Measurements from ENCODE around the gene KDM6A.
"Not testable (repeated sequence)": the region's sequence is repeated elsewhere in the genome, so short reads cannot be mapped to it uniquely, and the experiment has no call there.

The KDM6A gene

DNA sequence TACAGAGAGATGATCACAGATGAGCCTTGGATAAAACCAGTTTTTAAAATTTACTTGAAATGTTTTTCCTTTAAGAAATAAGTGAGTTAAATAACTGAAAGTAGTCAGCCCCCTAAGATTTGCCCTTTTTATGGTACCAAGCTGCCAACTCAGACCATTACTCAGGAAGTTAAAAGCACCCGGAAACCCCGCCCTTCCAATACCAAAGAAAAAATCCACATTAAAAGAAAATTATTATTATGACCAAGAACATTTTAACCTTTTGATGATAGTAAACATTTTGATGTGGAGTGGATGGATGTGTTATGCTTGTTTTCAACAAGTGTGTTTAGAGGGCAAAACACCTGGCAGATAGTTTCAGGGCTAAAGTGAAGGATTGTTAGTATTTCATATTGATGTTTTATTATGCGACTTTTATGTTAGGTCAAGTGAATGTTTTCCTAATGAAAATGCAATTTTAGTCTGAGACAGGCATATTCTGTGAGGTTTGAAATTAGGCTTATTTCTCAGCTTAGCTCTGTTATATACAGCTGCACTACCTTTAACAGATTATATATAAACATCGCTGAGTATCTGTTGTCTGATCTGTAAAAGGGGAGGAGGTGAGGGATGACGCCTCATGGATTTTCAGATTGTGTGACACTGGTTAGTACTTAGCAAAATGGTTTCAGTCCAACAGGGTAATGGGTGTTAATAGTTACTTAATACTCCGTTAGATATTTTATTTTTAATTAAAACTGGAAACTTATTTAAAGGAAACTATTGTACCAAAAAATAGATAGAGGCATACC lies 89.0 kb downstream of the KDM6A start:
- DNase-seq (ENCODE audit: low read depth in 2 of 2) = no peak

GRCh38 chrX:44962944-44963343 lies 90.0 kb downstream of the KDM6A start:
- no peak for DNase-seq (ENCODE audit: low read depth in 2 of 2)

DNA sequence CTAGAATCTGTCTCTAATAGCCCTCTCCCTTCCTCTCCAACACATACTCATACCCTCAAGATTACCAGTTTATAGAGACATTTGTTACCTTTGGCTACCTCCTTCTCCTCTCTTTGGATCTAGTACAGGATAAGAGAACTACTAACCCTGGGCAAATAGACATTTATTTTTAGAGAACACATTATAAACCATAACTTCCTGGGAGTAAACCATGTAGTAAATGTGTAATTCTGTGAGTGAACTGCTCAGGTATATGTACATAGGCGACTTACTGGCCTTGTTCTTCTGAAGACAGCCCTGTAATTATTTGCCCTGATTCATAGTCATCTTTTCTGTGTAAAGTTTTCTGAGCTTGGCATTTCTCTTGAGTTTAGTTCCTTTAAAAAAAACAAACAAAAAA lies 94.2 kb downstream of the KDM6A start:
- no peak for DNase-seq (ENCODE audit: low read depth in 2 of 2)

DNA sequence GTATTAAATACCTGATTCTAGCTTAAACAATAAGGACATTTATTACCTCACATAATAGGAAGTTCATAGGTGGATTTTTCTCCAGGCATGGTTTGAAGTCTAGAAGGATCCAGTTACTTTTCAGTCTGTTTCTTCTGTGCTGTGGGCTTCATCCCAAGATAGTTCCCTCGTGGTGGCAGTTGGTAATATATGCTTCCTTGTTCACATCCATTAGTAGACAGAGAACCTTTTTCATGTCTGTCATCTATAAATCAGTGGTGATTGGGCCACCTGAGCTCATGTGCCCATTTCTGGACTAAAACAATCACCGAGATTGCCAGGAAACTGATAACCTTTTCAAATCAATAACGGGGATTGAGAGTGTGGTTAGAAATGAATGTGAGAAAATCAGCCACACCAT lies 97.7 kb downstream of the KDM6A start:
- no peak for DNase-seq (ENCODE audit: low read depth in 2 of 2)

DNA sequence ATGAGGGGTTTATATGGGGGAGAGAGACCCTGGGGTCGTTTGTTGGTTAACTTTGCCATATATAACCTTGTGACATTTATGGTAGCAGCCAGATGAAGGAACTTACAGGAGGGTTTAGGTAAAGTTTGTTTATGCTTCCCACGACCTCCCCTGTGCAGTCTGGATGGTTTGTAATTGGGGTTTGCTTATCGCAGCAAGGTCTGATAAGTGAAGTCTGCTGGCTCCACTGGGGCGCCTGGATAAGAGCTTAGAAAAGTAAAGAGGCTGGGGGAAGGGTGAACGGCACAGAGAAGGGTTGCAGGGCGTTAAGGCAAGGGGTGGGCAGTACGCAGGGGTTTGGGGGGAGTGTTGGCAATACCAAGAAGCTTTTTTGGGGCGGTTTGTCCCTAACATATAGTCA lies 98.7 kb downstream of the KDM6A start:
- DNase-seq (ENCODE audit: low read depth in 2 of 2) = no peak

- no peak for DNase-seq (ENCODE audit: low read depth in 2 of 2)
Measured at GRCh38 chrX:44972132-44972531, 99.1 kb downstream of the KDM6A start.

DNA sequence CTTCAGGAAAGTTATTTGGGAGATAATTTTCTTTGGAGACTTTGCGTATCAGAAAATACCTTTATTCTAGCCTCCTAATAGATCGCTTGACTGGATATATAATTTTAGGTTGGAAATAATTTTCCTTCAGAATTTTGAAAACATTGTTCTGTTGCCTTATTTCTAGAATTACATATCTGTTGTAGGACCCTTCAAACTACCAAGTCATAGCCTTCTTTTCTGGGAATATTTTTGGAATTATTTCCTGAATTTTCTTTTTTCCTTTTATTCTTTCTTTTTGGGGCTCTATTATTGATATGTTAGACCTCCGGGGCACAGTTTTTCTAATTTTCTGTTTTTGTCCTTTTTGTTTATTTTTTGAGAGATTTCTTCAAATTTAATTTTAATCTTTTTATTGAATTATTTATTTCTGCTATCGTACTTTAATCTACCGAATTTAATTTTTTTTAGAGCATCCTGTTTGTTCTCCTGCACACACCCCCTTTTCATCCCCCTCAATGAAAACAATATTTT lies 100.5 kb downstream of the KDM6A start:
- DNase-seq (ENCODE audit: low read depth in 2 of 2) = no peak

- no peak for DNase-seq (ENCODE audit: low read depth in 2 of 2)
Measured at GRCh38 chrX:44974451-44974850, 101.5 kb downstream of the KDM6A start.

- DNase-seq (ENCODE audit: low read depth in 2 of 2) = no peak
Measured at GRCh38 chrX:44975666-44976263, 102.8 kb downstream of the KDM6A start.

- DNase-seq (ENCODE audit: low read depth in 2 of 2) = no peak
Measured at GRCh38 chrX:44978976-44979375, 106.0 kb downstream of the KDM6A start.

- no peak for DNase-seq (ENCODE audit: low read depth in 2 of 2)
Measured at GRCh38 chrX:44980403-44980802, 107.4 kb downstream of the KDM6A start.

- DNase-seq (ENCODE audit: low read depth in 2 of 2) = no peak
Measured at GRCh38 chrX:44980883-44981282, 107.9 kb downstream of the KDM6A start.

- no peak for DNase-seq (ENCODE audit: low read depth in 2 of 2)
Measured at GRCh38 chrX:44989995-44990770, 117.2 kb downstream of the KDM6A start.

DNA sequence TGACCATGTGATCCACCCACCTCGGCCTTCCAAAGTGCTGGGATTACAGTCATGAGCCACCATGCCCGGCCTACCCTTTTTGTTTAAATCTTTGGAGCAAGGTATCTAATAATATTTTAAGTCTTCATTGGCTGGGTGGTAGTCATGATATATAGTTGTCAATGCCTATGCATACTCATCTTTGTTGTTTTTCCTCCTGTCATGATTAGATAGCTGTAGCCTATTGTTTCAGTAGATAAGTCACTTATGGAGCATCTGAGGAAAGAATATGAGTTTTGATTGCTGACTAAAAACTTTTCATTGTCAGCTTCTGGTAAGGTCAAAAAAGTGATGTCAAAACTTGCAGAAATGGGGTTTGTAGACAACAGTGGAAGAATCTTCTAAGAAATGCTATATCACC lies 119.8 kb downstream of the KDM6A start:
- DNase-seq (ENCODE audit: low read depth in 2 of 2) = no peak

GRCh38 chrX:44996277-44996676 lies 123.3 kb downstream of the KDM6A start:
- DNase-seq (ENCODE audit: low read depth in 2 of 2) = no peak

DNA sequence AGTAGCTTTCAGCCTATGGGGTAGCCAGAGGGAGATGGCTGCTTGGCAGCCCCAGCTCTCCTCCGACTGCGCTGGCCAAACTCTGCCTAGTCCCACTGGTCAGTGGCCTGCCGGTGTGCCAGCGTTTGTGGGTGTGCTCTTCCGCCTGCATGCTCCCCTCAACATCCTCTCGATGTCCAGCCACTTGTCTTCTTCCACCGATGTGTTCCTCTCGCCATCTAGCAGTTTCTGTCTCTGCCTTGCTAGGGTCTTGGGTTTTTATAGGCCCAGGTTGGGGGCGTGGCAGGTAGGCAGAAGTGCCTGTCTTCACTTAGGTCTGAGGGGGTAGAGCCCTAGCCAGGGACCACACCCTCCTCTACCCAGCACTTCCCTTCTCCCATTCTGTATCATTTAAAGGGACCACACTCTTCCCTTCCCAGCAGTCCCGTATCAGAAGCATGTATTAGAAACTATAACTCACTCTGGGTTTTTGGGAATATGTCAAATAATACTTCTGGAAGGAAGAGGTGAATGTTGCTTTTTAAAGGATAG lies 124.4 kb downstream of the KDM6A start:
- no peak for DNase-seq (ENCODE audit: low read depth in 2 of 2)

GRCh38 chrX:44997888-44998287 lies 124.9 kb downstream of the KDM6A start:
- DNase-seq (ENCODE audit: low read depth in 2 of 2) = no peak

DNA sequence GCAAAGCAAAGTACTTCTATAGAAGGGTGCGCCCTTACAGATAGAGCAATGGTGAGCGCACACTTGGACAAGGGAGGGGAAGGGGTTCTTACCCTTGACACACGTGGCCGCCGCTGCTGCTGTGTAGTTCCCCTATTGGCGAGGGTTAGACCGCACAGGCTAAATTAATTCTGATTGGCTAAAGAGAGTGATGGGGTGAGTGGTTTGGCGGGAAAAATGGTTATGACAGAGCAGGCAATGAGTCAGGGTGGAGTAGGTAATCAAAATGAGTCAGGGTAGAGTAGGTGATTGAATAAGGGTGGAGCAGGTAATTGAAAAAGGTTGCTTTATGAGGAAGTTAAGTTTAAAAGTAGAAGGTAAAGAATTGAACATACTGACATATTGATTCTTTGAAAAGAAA lies 126.2 kb downstream of the KDM6A start:
- DNase-seq (ENCODE audit: low read depth in 2 of 2) = not testable (repeated sequence)

- DNase-seq (ENCODE audit: low read depth in 2 of 2) = not testable (repeated sequence)
Measured at GRCh38 chrX:44999872-45000271, 126.9 kb downstream of the KDM6A start.

DNA sequence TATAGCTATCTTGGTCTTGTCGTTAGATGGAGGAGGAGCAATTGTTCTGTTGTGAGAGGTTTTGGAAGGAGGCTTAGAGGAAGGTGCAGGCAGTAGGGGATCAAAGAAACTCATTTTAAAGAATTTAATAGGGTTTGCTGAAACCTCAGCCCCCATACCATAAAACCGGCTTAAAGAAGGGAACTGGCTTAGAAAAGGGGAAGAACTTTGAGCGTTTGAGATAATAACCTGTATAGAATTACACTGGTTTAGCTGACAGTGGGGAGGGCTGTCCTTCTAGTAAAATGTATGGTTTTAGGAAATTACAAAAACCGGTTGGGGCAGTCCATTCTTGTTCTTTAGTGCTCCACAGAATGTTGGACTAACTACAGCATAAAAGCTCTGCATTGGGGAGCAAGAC lies 128.1 kb downstream of the KDM6A start:
- DNase-seq (ENCODE audit: low read depth in 2 of 2) = no peak

GRCh38 chrX:45003085-45003484 lies 130.1 kb downstream of the KDM6A start:
- DNase-seq (ENCODE audit: low read depth in 2 of 2) = no peak

Measured in stimulated activated CD4-positive, alpha-beta T cell treated with anti-CD3 and anti-CD28 coated beads, Interleukin-1b, Interleukin-23, amount 100 ng/mL, for 4 hours (primary cell).